ENCODE measurements around the gene DACH1.

The DACH1 gene

DNA sequence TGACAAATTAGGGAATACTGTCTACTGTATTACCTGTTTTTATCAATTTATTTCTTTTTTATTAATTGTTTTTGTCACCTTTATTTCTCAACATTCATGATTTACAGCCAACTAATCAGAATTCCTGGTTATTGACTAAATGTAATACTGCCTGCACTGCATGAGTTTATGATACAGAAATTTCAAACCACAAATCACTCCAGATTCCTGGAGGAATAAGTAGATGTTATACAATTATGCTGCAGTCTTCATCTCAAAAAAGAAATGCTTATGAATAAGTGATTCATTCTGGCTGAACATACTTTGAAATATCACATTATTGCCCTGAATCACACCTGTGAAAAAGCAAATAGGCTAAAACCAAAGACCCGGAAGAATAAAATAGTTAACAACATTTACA lies 249.7 kb downstream of the DACH1 start:
- no peak for DNase-seq

DNA sequence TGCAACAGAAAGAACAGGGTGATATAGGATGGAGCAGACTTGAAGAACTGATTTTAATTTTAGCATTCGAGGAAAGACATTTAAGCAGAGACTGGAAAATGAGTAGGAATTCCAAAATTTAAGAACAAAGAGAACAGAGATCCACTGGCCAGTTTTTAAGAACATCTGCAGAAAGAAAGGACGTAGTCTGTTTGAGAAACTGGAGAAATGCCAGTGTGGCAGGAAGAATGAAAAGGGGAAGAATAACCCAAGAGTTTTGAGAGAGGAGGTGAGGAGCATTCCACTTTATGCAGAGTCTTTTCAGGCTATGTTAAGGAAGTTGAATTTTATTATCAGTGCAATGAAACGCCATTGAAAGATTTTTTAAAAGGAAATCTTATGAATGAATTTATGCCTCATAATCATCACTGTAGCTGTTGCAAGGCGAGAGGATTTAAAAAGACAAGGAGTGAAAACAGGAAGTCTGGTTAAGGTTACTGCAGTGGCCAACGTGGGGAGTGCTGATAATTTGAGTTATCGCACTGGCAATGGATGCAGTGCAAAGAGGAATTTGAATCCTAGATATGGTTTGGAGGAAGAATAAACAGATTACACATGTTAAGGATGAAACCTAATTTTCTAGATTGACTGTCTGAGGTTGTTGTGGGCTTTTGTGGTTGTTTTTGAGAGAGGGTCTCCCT lies 253.8 kb downstream of the DACH1 start:
- DNase-seq: no peak

DNA sequence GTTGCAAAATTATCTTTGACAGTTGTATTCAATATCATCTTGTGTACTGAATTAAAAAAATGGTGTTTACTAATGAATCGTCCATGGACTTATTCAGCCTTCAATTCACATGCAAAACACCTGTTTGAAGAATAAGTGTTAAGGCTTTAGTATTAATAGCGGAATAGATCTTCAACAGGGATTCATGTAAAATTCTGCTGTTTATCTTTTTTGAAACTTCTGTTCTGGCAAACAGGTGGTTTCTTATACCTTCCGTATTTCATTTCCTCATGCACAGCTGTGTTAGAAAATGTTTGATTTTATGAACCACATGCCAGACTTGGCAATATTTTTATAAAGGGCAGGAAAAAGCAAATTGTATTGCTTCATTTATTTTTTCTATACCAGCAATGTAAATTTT lies 255.7 kb downstream of the DACH1 start:
- DNase-seq: no peak

DNA sequence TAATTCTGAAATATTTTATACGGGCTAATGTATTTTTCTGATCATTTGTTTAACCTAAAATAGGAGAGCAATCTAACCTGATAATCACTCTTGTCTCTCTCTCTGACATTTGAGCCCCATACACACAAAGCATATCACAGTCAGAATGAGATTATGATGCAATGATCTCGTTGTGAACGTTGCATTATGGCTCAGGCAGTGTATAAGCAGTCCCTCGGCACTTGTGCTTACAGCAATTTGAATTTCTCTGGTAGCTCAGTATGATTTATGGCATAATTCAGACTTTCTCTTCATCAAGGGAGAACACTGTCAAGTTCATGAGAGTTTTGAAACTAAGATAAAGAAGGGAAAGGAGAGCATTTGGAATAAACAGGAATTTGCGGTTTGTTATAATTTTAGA lies 256.1 kb downstream of the DACH1 start:
- no peak for DNase-seq

DNA sequence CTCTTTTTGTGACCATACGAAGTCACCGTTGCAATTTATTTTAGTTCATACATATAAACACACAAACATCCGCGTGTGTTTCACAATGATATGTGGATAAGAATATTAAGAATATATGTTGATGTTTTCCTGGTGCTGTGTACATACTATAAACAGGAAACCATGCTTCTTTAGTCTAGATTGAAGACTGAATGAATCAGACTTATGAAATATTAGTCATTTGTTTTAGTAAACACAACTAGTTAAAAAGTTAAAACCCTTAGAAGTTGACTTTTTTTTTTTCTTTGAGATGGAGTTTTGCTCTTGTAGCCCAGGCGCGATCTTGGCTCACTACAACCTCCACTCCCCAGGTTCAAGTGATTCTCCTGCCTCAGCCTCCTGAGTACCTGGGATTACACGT lies 257.7 kb downstream of the DACH1 start:
- DNase-seq: no peak

DNA sequence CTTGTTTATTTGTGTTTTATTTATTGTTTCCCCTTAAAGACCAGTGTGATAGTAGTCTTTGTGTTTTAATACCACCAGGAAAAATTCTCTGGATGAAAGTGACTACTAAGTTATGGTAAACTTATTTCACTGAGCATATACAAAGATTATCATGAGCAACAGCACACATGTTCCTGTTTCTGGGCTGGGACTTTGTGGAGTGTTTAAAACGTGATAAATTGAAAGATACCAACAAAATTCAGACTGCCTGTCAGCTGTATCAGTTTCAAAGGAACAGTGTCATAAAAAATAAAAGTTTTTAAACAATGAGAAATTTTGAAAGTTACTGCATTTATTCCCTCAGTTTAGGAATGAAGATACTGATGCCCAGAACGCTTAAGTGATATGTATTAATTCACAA lies 259.4 kb downstream of the DACH1 start:
- no peak for DNase-seq

DNA sequence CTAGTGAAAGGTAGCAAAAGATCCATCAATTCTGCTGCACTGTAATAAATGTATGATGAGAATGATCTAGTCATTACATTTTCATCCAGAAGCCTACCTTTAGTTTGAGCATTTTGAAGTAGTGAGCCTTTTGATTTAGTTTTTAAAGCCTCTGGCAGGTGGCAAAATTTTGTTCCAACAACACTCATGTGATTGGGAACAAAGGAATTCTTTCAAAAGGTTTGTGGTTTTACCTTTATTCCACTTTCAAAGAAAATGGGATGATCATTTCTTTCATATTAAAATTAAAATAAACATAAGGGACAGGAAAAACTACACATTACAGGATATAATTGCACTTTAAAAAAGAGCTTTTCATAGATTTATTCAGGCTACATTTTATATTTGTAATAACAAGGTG lies 260.2 kb downstream of the DACH1 start:
- no peak for DNase-seq

DNA sequence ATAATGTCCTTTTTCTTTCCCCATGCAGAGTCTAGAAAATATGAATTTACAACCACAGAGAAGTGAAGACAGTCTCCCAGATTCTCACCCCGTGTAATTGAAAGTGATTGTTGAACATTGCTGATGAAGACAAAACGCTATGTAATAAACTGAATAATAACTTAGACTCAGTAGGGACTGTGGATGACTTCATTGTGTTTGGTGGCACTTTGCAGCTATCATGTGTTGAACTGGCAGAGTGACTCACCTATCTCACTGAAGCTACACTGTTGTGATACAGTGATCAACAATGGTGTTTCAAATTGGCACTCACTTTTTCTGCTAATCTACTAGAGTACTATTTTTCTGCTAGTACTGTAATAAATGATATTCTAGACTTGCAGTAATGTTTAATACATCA lies 261.3 kb downstream of the DACH1 start:
- no peak for DNase-seq

DNA sequence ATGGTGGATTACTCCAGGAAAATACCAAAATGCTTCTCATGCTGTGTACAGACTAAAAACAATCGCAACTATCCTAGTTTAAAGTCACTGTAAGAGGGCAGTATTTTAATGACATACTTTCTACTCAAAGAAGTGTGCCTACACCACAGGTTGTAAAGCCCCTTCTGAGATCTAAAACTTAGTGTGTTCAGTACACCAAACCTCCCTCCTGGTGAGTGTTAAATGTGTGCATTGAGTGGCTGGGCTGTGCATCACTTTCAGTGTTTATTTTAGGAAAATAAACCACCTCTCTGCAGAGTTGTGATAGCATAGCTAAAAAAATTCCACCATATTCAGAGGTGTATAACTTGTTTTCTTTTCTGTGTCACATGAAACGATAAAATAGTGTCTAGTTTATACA lies 263.7 kb downstream of the DACH1 start:
- DNase-seq: no peak

DNA sequence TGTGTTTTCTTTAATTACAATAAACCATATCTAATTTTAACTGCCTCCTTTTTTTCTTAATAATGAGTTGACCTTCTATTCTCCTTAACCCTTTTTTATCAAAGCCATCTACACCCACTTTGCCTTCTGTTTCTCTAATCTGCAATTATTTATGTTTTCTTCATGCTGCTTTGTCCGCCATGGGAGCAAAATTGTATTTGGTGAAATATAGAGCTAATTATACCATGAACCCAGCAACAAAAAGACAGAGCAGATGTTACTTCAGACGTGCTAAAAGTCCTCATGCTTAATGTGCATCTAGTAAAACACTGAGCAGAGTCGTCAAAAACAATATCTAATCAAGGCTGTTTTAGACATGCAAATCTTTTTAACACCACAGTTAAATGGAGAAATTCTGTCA lies 264.7 kb downstream of the DACH1 start:
- no peak for DNase-seq

DNA sequence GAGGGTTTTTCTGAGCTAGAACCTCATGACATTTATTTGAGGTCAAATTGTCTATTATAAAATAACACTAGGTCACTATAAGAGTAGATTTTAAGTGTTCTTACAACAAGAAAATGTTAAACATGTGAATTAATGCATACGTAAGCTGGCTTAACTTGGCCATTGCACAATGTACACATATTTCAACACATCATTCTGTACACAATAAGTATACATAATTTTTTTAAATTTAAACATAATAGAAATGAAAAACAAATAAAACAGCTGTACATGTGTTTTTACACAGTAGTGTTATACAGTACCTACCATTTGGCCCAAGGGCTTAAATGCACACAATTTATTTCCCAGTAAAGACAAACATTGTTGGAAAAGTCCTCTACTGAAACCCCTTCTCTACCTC lies 269.9 kb downstream of the DACH1 start:
- DNase-seq: no peak

DNA sequence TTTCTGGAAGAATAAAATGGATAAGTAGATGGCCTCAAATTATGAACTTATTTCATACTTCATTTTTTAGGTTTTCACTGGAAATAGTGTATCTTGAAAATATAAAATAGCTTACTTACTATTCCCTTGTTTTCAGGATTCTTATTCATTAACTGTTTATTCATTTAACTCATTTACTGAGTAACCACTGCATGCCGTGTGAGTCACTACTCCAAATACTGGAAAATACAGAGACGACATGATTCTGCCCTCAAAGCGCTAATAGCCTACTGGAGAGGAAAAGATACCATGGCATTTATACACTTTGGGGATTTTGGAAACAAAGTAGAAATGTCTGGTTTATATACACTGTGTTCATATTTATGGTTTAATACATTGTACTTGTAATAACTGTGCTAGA lies 270.9 kb downstream of the DACH1 start:
- DNase-seq: no peak

DNA sequence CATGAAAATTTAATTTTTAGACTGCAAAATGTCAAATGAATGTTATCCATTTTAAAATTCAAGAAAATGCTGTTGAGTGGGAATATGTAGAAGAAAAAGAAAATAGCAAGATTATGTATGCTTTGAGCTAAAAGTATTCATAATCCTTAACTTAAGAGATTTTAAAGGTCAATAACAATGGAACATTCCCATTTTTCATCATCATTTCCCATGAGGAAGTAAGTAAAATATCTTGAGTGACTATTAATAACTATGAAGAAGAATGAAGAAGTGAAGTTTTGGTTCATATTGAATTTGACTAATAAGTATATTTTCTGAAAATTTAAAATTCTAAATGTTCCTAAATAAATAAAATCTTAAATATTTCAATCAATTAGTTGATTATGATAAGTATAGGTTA lies 273.4 kb downstream of the DACH1 start:
- no peak for DNase-seq

DNA sequence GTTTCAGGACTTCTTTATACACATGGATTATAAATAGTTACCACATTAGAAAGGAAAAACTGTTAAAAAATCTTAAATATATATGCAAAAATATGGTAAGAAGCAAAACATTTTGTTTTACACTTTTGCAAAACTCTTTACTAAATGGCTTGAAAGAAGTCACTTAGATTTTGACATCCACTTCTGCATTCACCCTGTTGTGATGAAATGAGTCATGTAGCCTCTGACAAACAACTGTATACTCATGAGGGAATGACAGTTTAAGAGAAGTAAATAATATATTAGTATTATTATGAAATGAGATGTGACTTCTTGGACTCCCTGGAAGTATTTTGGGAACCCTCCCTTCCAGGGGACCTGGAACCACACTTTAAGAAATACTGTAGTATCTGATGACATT lies 275.6 kb downstream of the DACH1 start:
- no peak for DNase-seq

DNA sequence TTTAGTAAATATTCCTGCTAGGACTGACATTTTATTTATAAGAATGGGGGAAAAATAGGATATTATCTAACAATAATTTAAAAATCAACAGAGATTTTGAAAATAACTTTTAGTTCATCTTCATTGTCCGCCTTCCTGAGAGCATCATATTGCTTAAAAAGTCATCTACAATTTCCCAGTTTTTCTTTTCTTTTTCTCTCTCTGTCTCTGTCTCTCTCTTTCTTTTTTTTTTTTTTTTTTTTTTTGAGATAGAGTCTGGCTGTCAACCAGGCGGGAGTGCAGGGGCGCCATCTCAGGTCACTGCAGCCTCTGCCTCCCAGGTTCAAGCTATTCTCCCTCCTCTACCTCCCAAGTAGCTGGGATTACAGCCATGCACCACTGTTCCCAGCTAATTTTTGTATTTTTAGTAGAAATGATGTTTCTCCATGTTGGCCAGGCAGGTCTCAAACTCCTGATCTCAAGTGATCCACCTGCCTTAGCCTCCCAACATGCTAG lies 276.3 kb downstream of the DACH1 start:
- DNase-seq: no peak

DNA sequence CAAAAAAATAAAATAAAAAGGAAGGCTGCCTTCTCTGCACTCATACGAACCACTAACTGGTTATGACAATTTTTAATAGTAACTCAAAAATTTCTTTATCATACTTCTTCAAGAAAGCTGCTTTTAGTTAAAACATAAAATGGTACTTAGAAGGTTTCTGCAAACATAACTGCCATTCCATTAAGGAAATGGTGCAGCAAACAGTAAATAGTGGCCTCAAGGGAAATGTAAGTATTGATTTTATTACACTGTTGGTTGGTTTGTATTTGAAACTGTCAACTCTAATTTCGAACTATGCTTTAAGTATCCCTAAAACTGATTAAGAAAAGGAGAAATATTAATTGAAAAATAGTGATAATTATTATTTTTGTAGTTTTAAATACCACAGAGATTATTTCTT lies 278.0 kb downstream of the DACH1 start:
- DNase-seq: no peak

DNA sequence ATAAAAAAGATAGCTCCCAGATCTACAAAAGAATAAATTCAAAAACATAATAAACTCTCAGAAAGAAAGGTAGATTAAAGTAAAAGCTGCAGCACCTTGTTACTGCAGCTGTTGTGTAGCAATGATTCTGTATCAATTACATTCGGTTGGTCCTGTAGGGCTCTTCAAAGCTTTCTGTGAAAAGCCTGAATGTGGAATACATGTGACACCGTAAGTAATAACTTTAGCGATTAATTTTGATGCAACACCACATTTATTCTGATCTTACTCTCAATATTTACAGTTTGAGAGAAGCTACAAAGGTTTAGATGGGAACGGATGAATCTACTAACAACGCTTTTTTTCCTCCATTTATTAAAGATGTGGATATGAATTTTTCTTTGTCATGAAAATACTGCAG lies 279.2 kb downstream of the DACH1 start:
- DNase-seq: no peak

DNA sequence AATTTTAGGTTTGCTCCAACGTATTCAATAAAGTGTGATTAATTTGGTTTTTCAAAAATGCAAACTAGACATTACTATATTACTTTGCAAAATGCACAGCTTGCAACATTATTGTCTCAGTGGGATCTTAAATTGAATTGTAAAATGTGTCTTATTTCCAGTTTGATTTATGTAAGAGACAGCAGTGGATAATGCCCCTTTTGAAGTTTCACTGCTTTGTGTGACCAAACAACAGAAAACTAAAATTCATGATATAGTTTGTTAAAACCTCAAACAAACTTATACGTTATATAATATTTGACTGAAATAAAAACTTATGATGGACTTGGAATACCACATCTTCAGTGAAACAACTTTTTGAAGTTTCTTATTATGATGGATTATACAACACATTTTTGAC lies 279.8 kb downstream of the DACH1 start:
- no peak for DNase-seq

DNA sequence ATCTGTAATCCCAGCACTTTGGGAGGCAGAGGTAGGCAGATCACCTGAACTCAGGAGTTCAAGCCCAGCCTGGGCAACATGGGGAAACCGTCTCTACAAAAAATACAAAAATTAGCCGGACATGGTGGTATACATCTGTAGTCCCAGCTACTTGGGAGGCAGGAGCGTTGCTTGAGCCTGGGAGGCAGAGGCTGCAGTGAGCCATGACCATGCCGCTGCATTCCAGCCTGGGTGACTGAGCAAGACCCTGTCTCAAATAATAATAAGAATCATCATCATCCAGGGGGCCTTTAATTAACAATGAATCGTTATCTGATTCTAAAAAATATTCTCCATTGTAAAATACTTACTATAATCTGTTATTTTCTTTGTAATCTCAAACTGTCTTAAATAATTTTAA lies 283.4 kb downstream of the DACH1 start:
- DNase-seq: no peak

DNA sequence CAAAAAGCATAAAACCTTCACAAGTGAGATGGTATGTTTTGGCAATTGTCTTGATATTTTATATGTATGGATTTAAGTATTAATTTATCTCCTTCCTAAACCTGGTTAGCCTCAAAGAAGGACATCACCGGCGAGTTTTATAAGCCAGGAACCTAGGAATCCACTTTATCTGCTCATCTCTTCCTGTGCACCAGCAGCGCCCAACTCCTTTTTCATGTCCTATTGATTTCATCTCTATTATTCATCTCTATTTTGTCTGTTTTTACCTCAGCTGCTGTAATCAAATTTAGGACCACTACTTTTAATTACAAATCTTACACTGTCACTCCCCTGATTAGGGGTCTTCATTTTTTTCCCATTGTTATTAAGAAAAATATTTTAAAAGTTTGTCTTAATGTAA lies 286.4 kb downstream of the DACH1 start:
- DNase-seq: no peak

DNA sequence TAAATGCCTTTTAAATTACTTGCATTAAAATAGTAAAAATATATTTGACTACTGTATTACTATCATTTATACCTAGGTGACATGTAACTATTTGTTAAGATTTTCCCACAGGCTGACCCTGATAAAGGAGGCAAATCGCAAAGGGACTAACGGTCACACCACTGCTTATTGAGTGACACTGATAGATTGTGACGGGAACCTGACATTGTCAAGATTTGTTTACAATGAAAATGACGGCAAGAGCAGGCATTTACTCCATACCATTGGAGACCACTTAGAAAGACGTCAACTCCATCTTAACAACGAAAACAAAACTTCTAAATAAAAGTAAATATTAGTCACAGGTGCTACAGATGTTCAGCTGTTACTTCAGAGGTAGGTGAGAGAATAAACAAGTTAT lies 289.0 kb downstream of the DACH1 start:
- DNase-seq: no peak

DNA sequence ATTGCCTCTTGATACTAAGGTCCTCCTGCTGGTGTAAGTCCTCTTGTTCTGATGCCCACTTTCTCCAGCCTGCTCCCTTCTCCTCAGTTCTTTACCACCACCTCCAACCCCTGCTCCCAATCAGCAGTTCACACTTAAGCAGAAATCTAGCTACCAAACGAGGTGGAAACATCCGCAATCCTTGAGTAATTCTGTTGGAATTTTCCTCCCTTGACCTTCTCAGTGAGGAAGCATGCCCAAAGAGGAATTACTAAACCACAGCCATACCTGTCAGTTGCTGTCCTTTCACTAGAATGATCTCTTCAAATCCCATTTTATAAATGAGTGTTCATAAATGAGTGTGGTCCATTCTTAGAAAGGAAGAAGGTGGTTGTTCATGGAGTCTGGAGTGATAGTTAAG lies 289.9 kb downstream of the DACH1 start:
- DNase-seq: no peak

DNA sequence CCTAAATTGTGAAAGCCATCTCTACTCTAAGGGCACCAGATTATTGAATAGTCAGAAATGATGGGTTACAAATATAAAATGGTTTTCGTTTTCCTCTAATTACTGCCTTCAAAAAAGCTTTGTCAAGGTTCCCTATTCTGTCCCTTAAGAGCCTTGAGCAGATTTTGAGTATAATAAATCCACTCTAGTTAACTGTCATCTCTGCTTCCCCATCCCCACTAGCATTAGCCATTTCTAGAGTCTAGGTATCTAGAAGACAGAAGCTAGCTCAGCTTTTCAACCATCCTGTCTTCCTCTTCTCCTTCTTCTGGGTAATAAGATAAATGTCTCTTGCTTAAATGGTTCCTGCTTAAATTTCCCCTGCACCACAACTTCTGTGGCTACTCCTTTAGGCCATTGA lies 290.4 kb downstream of the DACH1 start:
- DNase-seq: no peak

DNA sequence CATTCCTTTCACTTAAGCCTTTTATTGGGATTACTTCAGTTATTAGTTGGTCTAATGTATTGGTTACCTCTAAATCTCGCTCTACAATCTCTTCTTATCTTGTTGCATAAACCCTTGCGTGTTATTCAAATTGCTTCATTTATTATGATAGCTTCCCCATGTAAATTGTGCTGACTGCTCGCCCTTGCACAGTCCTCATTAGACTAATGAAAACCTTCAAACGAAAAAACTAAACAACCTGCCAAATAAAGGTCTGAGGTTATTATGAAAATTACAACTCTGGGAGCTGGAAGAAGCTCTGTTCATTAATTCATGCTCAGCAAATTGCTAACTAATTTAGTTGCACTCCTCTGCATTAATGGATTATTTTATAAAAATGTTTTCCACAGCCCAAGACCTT lies 320.1 kb downstream of the DACH1 start:
- DNase-seq: no peak

DNA sequence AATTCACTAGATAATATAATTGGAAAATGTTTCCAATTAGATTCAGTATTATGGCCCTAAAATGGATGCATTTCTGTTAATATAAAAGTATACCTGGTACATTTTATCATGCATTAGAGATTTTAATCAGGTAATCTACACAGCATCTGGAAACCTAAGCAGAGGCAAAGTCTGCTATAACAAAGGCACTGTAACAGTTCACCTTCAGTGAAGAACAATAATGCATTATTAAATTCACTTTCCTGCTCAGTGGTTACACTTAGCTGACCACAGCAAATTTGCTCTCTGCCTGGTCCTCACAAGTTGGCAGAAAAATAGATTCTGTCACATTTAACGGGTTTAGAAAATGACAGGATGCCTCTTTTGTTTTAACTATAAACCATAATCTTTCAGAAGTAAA lies 326.9 kb downstream of the DACH1 start:
- no peak for DNase-seq

DNA sequence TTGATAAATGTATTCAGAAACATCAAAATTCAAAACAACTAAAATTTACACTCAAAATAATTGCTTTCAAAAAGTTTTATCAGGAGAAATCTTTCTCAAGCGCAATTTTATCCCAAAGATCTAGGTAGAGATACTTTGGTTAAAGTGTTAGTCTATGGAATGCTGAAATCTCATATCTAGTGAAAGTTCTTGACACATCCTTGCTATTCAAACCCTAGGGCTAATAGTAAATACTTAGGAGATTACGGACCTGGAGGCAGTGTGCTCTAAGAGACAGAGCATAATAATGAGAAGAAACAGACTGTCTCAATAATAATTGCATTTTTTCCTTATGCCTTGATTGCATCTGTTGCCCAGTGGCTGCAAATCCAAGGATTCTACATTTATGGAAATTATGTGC lies 330.8 kb downstream of the DACH1 start:
- no peak for DNase-seq
